Measurements from ENCODE around the gene HCN1. TPM values are rescaled to one million over a fixed set of nuclear protein-coding genes. Genes with fewer than 3 reads are reported as not detected.

Gene HCN1
- total and polyA plus RNA-seq, 2 of the 8 experiments (the other 6 are each of a cell fraction or from before 2014, with no cell fraction given) = 1.1 to 6.7 TPM

DNA sequence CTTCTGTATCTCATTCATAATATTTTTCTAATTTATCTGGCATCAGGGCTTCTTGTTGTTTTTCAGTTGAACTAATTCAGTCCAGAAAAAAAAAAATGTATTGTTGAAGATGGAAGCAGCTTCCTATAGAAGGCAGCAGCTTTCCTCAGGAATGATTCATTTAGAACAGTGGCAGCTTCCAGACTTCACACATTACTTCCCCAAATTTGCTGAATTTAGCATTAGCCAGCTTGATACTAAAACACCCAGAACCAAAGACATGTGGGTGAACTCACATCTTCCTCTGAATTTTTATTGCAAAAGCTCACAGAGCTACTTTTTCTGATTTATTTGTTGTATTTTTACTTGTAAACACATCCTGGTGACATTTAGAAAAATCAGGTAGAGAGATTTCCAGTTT, 53.8 kb downstream of the HCN1 start:
- Histone ChIP-seq H3K23me2 (ENCODE audit: low read depth, low read length) (no peaks in the 10 kb centered on the region), H3K18ac (ENCODE audit: extremely low read depth, low read length) (no peak overlapping the region), H3K4me1 (replicated peaks in 1 of 4; ENCODE audit: control insufficient read depth in 3 of 4, insufficient read depth in 4 of 4, low read length in 3 of 4) (no peaks in the 10 kb centered on the region), H3K9ac (replicated peaks in 1 of 4; ENCODE audit: extremely low read depth in 1 of 4, low read depth in 3 of 4, low read length in 3 of 4) (no peak overlapping the region), H3K4me3 (ENCODE audit: extremely low read depth in 1 of 4, insufficient read depth in 2 of 4, low read depth in 3 of 4, low read length in 4 of 4) (no peak overlapping the region), H2BK12ac (ENCODE audit: low read depth, low read length) (no peak overlapping the region), H3K36me3 (ENCODE audit: control insufficient read depth in 2 of 4, insufficient read depth in 4 of 4, low read length in 3 of 4) (no peaks in the 10 kb centered on the region), H3K14ac (ENCODE audit: insufficient read length) (no peak overlapping the region), H3K4me2 (ENCODE audit: insufficient read depth in 1 of 2, low read depth in 2 of 2, low read length in 2 of 2) (no peak overlapping the region), H3K27me3 (replicated peaks in 1 of 4; ENCODE audit: control insufficient read depth in 3 of 4, extremely low read depth in 1 of 4, insufficient read depth in 3 of 4, low read length in 3 of 4) (no peaks in the 10 kb centered on the region), H3K4ac (replicated peaks; ENCODE audit: insufficient read length, low read depth, low read length) (no peak overlapping the region), H3K79me1 (ENCODE audit: low read depth, low read length) (no peaks in the 10 kb centered on the region), H3K23ac (ENCODE audit: insufficient read length) (no peak overlapping the region), H4K5ac (ENCODE audit: insufficient read length, low read depth, low read length) (no peak overlapping the region), H2AK5ac (ENCODE audit: low read depth, low read length) (no peak overlapping the region), H3K27ac (ENCODE audit: low read depth, low read length) (no peak overlapping the region), H2BK5ac (ENCODE audit: low read depth, low read length) (no peak overlapping the region), H4K91ac (replicated peaks; ENCODE audit: insufficient read length, low read length) (no peak overlapping the region), H3K79me2 (ENCODE audit: control insufficient read depth in 1 of 2, insufficient read depth in 2 of 2, low read length in 2 of 2) (no peaks in the 10 kb centered on the region; a peak in 1 of 4 replicates), H4K8ac (ENCODE audit: extremely low read depth, insufficient read depth, low read length) (no peak overlapping the region), H2BK20ac (ENCODE audit: low read length) (no peak overlapping the region), H2BK15ac (ENCODE audit: low read length) (no peak overlapping the region), H2AFZ (ENCODE audit: low read length) (no peak overlapping the region), H3K56ac (replicated peaks; ENCODE audit: insufficient read length, low read depth, low read length) (no peak overlapping the region), H4K20me1 (replicated peaks in 1 of 2; ENCODE audit: control insufficient read depth in 1 of 2, insufficient read depth in 2 of 2, low read length in 2 of 2) (no peaks in the 10 kb centered on the region), H2BK120ac (replicated peaks; ENCODE audit: low read depth, low read length) (no peak overlapping the region), H3K9me3 (ENCODE audit: insufficient read depth in 2 of 2, low read depth in 1 of 2, low read length in 1 of 2) (no peaks in the 10 kb centered on the region)
- FAIRE-seq = no peak
- ChIA-PET POLR2A (ENCODE audit: partially characterized antibody) (no interaction called here), CTCF (ENCODE audit: partially characterized antibody) (interaction anchor here (1.2 kb wide), 1 partner anchor 38 kb away, joined by 3 read pairs; no protein-coding TSS in a partner anchor)
- DNase-seq (ENCODE audit: low read depth in 1 of 2, low spot score in 2 of 2) = no peak
- TF ChIP-seq POLR2A (IDR thresholded peaks at IDR 0.05; ENCODE audit: control extremely low read depth in 1 of 2, low read depth in 2 of 2, low read length in 2 of 2) (no peak), SIRT6 (IDR thresholded peaks at IDR 0.05; ENCODE audit: low read length) (no peak), NRF1 (IDR thresholded peaks at IDR 0.05; ENCODE audit: low read depth, low read length) (no peak)

All from H1 (cell line).